ENCODE measurements around the gene TBC1D8B.

Gene TBC1D8B

DNA sequence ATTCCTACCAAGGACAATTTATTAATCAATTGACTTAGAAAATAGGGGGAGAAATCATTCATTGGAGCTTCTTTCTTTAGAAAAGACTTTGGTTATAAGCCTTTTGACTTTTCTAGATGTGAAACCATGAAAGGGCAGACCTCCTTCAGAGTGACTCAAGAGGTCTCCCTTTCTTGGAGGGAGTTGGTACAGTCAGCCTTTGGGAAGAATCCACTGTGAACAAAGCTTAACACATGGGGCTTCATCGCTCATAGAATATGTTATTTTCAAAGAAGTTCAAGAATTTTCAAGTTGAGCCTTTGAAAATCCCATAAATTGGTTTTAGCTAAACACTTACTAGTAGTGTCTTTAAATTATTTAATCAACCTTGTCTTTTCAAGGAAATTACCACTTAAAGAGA is 72.7 kb downstream of the TBC1D8B start:
- no peak for DNase-seq (ENCODE audit: low read depth)
- TF ChIP-seq, protein P1, sequence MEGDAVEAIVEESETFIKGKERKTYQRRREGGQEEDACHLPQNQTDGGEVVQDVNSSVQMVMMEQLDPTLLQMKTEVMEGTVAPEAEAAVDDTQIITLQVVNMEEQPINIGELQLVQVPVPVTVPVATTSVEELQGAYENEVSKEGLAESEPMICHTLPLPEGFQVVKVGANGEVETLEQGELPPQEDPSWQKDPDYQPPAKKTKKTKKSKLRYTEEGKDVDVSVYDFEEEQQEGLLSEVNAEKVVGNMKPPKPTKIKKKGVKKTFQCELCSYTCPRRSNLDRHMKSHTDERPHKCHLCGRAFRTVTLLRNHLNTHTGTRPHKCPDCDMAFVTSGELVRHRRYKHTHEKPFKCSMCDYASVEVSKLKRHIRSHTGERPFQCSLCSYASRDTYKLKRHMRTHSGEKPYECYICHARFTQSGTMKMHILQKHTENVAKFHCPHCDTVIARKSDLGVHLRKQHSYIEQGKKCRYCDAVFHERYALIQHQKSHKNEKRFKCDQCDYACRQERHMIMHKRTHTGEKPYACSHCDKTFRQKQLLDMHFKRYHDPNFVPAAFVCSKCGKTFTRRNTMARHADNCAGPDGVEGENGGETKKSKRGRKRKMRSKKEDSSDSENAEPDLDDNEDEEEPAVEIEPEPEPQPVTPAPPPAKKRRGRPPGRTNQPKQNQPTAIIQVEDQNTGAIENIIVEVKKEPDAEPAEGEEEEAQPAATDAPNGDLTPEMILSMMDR (conservative IDR thresholded peaks at IDR 0.05; ENCODE audit: low read depth, low read length), result no peak

DNA sequence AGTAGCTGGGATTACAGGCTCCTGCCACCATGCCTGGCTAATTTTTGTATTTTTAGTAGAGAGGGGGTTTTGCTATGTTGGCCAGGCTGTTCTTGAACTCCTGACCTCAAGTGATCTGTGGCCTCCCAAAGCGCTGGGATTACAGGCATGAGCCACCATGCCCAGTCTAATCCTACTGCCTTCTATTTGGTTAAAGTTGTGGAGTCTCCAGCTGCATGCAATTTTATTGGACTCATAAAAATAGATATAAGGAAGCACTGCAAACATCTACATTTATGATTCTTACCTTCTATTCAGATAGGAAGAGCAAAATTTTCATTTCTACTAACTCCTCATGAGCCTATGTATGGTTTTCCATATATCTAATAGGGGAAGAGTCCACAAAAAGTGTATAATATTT is 87.0 kb downstream of the TBC1D8B start:
- TF ChIP-seq, protein P1 (conservative IDR thresholded peaks at IDR 0.05; ENCODE audit: low read depth, low read length), result no peak
- H3K4me3 ChIP-seq (ENCODE audit: low read length), result no peak overlapping the region
- no peak for DNase-seq (ENCODE audit: low read depth)

More for the DNA sequence above, 72.7 kb downstream of the TBC1D8B start:
- H3K4me3 ChIP-seq (ENCODE audit: low read length), result no peak overlapping the region

DNA sequence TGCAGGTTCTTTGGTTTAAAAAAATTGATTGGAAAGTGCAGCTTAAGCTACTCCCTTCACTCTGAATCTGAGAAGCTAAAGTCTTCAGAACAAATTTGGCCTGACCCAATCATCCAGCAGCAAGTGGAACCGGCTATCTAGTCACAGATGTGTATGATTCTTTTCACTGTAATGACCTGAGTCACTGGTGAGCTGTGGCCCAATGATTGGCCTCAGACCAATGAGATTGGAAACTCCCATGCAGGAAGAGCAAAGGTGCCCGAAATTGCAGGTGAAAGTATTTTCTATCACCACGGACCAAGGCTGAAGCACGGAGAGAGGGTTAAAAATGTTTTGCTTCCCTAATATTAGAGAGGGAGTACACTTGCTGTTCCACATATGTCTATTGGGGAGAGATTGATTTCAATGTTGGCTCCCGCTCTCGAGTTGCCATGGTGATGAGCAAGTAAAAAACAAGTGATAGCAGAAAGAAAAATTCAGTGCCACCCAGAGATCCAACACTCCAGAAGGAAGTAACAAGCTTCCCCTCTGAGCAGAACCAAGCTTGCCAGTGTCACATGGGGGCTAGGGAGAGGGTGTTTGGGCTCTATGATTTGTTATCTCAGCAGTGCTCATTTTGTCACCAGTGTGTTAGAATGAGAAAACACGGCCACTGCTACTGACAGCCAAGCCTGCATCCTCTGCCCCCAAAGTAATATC is 89.4 kb downstream of the TBC1D8B start:
- DNase-seq (ENCODE audit: low read depth), result no peak
- H3K4me3 ChIP-seq (ENCODE audit: low read length), result no peak overlapping the region
- TF ChIP-seq, protein P1 (conservative IDR thresholded peaks at IDR 0.05; ENCODE audit: low read depth, low read length), result no peak

DNA sequence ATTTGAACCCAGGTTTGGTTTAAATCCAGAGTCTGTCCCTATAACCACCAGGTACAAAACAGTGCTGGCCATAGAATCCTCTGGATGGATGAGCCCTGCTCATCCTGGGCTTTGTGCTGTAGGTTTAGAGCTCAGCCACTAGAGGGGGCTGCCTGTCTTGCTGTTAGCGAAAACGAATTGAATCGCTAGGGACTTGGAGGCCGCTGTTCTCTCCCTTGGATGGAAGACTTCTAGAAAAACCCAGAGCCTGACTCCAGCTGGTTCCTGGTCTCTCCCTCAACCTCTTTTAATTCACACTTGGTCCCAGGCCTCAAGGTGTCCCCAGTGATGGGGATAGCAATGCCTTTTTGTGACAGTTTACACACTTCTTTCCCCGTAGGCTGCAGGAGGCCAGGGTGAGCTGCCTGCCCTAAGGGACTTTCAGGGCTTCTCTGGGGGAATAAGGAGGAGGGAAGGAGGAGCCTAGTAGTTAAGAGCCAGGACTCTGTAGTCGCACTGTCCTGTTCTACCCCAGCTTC is 92.0 kb downstream of the TBC1D8B start:
- no peak for DNase-seq (ENCODE audit: low read depth)
- H3K4me3 ChIP-seq (ENCODE audit: low read length), result no peak overlapping the region
- TF ChIP-seq, protein P1 (conservative IDR thresholded peaks at IDR 0.05; ENCODE audit: low read depth, low read length), result peak; percentile 92

DNA sequence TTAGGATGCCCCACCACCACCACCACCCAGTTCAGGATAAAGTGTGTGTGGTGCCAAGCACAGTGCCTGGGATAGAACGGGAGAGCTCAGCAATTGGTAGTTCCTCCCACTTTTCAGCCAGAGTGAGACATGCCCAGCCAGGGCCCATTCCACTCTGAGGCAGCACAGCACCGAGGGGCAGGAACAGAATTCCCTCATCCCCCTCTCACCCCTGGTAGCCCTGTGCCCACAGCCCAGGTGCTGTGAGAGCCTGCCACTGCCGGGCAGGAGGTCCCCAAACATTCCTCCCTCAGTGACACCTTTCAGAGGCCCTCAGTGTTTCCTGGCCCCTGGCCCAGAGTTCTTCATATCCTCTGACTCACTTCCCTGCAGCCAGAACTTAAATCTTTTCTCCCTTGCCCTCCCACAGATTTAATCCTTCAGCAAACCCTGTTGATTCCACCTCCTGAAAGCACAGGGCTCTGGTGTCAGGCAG is 92.5 kb downstream of the TBC1D8B start:
- DNase-seq (ENCODE audit: low read depth), result peak; percentile 71

DNA sequence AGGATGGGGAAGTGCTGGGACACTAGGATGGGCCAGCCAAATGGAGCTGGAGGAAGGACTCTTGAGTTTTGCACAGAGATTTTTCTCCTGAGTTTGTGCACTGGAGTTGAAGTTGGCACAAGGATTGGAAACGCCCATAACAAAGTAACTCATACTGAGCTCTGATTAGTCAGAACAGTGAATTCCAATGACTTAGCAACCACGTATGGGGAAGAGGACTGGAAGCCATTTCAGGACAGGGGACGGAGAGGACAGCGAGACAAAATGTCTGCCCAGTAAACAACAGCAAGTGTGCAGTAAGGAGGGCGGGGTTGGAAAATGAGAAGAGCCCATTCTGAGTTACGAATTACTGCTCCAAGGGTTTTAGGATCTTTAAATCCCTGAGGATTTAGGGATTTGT is 94.8 kb downstream of the TBC1D8B start:
- DNase-seq (ENCODE audit: low read depth), result no peak
- TF ChIP-seq, protein P1 (conservative IDR thresholded peaks at IDR 0.05; ENCODE audit: low read depth, low read length), result no peak

More for the DNA sequence above, 92.5 kb downstream of the TBC1D8B start:
- H3K4me3 ChIP-seq (ENCODE audit: low read length), result no peak overlapping the region
- TF ChIP-seq, protein P1 (conservative IDR thresholded peaks at IDR 0.05; ENCODE audit: low read depth, low read length), result no peak

DNA sequence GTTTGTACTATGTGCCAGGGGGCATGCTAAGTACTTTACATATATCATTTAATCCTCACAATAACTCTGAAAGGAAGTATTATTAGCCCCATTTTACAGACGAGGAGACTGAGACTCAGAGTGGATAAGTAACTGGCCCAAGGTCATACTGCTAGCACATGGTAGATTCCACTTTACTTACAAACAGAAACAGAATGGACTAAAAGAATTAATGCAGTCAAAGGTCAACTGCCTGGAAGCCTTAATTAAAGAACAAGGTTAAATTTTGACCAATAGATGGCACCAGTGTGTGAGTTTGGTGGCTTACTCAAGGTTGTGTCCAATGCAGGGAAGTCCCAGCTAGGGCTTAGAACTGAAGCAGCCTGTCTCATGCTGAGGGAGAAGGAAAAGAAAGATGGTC is 96.0 kb downstream of the TBC1D8B start:
- TF ChIP-seq, protein P1 (conservative IDR thresholded peaks at IDR 0.05; ENCODE audit: low read depth, low read length), result peak; percentile 33
- no peak overlapping the region for H3K4me3 ChIP-seq (ENCODE audit: low read length)
- no peak for DNase-seq (ENCODE audit: low read depth)

More for the DNA sequence above, 94.8 kb downstream of the TBC1D8B start:
- no peak overlapping the region for H3K4me3 ChIP-seq (ENCODE audit: low read length)
